ENCODE results near the gene PRR16.

The PRR16 gene

DNA sequence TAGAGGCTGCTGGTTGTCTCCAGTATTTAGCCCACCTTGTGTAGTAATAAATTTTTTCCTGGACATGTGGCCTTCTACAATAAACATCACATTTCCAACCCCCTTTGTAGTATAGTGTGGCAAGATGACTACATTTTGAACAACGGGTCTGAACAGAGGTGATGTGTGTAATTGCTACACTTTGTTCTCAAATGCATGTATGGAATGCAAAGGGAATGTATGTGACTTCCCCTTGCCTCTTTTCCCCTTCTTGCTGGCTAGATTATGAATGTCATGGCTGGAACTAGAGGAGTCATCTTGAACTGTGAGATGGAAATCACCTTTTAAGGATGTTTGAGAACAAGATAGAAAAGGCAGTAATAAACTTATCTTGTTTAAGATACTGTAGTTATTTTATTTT lies 54.5 kb downstream of the PRR16 start:
- no peak for DNase-seq

DNA sequence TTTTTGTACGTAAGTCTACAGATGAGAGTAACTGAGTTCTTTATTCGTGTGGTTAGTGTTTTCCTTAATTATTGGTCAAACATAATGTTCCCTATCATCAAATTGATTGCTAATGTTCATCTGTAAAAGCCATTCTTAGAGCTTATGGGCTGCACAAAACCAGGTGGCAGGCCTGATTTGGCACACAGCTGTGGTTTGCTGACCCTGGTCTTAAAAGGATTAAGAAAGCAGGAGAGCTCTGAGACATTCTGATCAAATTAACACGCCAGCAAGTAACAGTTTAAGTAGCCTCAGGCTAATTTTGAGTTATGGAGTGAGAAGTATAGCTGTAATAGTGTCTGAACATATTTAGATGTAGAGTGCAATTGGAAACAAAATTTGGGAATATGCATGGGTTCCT lies 63.2 kb downstream of the PRR16 start:
- DNase-seq, result no peak

DNA sequence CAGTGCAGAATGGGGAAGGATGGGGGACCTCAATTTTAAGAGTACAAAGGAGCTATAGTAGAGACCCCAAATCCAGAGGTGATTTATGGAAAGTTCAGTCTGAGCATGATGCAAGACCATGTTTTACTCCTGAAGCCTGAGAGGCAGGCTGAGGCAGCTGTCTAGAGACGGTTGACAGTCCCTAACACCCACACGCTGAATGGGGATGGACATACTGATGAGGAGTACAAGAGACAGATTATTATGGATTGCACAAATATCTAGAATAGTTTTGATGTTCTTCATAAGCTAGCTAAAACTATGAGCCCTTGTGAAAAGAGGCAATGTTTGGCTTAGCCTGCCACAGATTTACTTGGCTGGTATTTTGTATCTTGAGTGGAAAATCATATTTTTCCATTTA lies 64.5 kb downstream of the PRR16 start:
- DNase-seq, result no peak

DNA sequence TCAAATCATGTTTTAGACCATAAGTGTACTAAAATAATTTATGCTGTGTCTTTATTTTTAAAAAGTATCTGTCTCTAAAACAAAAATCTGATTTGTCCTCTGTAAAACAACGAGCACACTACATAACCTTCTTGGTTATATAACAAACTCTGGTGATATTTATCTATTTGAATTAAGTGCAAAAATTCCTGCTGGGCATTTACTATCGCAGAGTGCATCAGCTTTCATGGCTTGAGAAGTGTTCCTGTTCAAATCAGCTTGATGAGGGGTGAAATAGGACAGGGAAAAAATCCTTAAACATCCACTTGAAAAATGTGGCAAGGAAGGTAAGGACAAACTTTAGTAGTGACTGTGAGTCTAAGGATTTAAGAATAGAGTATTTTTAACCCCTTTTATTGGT lies 65.3 kb downstream of the PRR16 start:
- DNase-seq, result no peak

DNA sequence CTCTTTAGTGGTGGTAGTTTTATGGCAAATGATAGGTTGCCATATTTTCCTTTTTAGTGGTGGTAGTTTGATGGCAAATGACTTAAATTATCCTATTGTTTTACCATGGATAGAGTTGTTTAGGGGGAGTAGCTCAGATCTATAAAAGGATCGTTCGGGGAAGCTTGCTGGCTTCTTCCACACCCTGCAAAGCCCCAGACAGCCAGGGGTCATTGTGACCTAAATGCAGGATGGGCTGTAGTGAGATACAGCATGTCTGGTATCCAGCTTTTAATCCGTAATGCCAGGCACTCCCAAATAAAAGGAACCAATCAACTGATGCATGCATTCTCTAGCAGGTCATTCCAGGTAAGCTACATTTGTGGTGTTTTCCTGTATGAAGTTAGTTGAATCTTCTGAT lies 67.1 kb downstream of the PRR16 start:
- DNase-seq, result no peak

DNA sequence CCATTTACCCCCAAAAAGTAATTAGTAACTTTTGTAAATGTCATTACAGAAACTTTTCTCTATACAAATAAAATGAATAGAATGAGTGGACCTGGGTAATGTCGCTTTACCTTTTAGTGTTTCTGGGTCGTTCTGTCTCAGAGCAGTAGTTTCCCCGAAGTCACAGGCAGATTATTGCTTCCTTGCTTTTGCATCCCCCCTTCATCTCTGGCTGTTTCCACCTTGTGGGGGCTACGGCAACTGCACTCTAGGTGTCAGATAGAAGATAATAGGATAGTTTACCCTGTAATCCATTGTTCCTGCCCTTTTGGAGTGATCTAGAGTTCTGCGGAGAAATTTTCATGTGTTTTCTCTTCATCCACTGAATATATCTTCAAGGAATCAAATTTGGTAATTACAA lies 68.7 kb downstream of the PRR16 start:
- no peak for DNase-seq

DNA sequence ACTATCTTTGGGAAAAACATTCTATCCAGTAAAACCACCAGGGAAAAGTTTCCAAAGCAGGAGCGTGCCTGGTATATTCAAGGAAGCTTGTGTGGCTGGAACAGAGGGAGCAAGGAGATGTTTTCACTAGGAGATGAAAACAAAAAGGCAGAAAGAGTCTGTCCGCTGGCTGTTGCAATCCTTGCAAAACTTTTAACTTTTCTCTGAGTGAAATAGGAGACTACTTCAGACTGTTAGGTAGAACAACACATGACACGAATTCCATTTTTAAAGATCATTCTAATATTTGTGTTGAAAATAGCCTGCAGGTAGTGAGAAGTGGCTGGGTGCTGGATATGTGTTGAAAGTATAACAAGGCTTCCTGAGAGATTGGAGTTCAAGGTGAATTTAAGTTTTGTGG lies 69.5 kb downstream of the PRR16 start:
- no peak for DNase-seq

DNA sequence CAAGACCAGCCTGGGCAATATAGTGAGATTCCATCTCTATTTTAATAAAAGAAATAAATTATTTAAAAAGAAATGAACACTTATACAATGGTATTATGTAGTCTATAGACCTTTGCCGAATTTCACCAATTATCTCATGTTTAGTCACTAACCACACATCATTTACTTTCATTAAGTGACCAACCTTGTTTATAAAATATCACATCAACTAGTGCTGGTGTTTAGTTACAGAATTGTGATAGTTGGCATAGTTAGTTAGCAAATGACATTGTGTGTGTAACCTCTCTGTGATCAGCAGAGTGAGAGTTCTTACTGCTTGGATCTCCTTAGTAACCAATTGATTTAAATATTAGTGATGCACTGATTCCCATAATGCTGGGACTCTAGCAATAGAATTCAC lies 71.8 kb downstream of the PRR16 start:
- no peak for DNase-seq

DNA sequence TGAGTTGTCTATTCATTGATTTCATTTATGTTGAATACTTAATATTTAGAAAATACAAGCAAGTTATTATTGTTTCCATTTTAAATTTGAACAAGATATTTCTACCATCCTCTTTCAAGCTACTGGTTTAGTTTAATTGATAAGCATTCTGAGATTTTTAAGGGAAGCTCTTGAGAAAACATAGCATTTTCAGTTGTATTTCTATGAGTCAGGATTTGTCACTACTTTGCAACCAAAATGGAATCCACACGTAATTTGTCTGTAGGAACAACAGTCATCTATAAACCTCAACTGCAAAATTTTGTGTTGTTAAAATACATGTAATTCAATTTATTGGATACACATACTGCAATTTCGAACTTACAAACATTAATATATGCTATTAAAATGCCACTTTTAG lies 74.0 kb downstream of the PRR16 start:
- DNase-seq, result no peak

DNA sequence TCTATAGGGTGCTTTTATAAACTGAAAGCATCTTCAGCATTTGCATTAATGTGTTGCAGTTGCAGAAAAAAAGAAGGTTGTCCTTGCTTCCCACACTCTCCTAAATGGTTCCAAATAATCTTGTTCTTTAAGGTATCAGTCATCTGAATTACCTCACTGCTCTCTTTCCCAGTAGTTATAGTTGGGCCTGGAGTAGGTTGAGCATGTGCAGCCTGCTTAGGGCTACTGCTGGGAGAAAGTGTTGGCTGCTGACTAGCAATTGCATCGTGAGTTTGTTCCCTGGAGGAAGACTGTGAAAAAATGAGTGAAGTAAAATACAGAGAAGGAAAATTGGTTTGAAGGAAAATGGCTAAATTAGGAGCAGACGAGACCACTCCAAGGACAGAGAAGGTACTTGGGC lies 74.5 kb downstream of the PRR16 start:
- no peak for DNase-seq

DNA sequence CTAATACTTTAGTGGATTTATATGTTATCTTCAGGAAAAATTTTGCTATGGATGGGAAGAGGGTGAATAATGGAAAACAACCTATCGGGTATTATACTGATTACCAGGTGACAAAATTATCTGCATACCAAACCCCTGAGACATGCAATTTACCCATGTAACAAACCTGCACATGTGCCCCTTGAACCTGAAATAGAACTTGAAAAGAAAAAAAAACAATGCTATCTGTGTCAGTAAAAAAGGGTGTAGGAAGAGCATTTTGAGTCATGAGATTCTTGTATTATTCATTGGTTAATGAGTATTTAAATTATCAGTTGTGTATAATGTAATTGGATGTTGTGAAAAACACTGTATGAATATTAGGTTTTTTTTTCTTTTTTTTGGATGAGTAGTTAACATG lies 75.4 kb downstream of the PRR16 start:
- DNase-seq, result no peak

DNA sequence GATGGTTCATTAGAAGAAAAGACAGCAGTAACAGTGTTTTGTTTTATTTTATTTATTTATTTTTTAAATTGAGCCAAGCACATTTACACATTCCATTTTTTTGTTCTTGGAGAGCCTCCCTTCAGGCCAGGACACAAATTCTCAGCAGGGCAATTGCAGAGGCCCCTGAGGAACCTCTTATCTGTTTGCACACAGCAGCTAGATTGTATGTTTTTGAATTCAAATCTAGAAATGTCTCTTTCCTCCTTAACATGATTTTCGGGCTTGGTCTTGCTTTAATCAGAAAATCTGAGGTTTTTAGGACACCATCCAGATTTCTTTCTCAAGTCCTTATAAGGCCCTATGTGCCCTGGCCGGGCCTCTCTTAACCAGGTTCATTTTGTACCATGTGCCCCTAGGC lies 76.0 kb downstream of the PRR16 start:
- no peak for DNase-seq

DNA sequence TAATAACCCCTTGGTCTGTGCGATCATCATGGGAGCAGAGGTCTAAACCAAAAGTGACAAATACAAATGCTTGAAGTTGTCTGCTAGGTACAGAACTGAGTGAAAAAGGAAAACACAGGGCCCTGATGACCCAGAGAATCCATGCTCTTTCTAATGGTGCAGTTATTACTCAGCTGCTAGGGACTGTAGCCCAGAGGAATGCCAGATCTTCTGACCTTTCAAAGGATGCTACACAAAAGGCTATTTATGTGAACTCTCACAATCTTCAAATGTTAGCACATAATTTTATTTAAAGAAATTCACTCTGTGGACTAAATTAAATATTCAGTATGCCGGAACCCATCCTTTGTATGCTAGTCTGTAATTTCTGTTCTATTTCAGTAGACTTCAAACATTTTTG lies 79.9 kb downstream of the PRR16 start:
- DNase-seq, result no peak

DNA sequence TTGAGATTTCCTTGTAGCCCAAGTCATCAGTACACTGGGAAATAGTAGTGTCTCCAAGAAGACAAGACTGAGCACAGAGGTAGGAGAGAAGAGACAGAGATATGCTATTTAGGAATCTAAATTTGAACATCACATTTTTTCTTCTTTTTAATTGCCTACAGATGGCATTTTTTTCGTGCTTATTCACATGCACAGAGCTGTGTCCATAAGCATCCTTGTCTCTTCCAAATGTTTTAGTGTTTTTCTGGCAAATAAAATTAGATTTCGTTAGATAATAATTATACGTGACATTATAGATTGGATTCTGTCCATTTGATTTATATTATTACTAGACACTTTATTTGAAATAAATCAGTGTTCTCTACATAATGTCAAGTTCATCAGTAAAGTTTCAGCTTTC lies 80.9 kb downstream of the PRR16 start:
- no peak for DNase-seq

DNA sequence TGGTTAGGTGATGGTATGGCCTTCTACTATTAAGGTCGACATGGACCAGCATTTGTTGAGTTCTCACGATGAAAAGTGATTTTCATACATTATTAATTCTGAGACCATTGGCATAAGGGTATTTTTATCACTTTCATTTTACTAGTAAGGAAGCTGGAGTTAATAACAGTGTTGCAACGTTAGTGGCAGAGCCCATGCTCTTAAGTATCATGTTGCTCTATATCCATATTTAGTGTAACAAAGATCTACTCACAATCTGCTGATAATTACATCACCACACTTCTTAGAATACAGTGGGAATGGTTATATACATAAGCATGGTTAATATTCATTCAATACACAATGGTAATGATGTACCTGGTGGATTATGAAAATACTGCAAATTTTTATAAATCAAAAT lies 81.9 kb downstream of the PRR16 start:
- no peak for DNase-seq

DNA sequence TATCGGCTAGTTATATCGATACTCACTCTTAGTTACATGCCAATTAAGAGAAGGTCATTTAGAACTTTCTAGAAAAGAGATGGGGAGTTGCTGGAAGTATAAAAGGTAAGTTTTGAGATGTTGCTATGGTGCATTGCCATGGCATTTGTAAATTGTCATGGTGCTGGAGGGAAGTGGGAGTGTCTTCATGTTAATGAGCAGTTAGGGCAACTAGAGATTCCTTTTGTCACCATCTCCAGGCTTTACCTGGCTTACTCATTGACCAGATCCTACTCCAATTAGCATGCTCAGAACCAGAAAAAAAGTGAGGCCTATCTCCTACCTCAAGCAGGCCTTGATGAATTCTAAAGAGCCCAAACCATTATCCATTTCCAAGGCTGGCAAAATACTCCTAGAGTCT lies 82.8 kb downstream of the PRR16 start:
- no peak for DNase-seq

DNA sequence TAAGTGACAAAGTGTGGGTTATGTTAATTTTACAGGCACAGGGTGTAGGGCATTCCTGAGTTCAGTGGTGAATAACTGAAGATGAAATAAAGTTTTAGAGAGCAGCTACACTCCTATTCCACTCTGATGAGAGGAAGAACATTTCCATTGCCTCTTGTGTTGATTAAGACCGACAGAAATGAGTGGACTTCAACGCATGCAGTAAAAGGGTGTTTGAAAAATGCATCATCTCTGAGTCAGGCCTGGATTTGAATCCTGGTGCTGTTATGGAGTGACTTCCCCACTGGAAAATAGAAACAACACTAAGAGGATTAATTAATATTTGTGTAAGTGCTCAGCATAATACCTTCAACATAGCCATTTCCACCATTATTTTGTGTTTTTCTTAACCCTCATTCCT lies 86.3 kb downstream of the PRR16 start:
- DNase-seq, result no peak

DNA sequence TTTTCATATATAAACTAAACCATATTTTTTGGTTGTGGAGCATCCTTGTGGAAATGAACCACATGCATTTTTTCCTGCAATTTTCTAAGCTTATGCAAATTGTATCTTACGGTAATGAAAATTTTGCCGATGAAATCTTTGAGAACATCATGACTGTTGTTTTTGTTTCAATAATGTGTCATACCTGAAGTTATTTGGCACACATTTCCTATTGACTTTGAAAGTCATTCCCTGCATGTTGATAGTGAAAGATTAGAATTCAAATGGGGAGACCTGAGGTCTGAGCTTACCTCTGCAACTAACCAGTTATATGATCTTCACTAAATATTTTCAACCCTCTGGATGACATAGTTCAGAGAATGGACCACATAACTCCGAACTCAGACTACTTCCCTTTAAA lies 88.5 kb downstream of the PRR16 start:
- DNase-seq, result no peak

DNA sequence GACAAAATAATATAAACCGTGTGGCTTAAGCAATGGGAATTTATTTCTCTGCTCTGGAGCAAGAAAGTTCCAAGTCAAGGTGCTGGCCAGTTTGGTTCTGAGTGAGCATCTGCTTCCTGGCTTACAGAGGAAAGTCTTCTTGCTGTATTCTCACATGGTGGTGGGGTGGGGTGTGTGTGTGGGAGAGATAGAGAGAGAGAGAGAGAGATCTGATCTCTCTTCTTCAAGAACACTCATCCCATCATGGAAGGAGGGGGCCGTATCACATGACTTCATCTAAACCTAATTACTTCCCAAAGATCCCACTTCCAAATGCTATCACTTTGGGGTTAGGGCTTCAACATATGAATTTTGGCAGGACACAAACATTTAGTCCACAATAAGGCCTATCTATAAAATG lies 91.2 kb downstream of the PRR16 start:
- no peak for DNase-seq

DNA sequence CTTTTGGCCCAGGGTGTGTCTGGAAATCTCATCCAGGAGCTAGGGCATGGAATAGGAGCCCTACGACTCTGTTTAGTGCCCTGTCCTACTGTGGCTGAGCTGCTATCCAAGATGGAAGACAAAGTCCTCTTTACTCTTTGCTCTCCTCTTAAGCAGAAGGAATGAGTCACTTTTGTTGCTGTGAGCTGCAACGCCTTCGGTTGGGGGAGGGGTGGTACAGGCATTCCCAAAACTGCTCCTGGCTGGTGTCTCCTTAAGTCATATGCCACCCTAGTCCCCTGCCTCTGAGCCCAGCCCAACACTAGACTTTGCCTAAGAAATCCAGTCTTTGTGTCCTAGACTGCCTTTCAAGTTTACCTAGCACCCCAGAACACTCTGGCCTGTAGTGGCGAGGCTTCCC lies 99.9 kb downstream of the PRR16 start:
- DNase-seq, result no peak

DNA sequence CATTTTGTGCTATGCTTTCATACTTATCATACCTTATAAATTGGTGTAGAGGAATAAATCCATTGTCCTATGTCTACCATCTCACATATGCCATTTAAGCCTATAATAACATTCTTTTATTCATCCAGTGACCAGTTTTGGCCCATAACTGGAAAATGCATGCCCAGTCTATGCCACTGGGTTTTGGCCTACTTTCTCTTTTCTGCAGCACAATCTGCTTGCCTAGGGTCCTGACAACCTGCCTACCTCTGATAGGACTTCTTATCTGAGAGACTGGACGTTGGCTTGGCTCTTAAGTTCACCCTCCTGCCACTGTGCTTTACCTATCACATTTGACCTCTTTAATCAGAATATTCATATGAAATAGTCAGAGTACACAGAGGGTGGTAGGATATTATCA lies 103.0 kb downstream of the PRR16 start:
- DNase-seq, result no peak

DNA sequence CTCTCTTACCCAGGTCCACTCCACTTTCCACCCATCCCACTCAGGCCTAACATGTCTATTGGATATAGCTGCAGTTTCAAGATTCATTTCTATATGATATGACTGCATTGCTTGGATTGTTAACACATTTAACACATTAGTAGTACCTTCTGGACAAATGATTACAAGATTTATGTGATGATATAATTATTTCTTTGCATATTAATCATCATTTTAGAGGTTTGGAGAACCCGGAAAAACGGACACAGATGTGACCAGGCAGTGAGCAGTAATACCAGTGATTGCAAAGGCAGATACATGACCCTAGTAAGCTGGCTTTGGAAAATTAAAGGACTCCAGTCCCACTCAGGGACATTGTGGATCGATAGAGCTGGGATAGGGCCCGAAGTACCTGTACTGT lies 103.8 kb downstream of the PRR16 start:
- DNase-seq, result no peak

DNA sequence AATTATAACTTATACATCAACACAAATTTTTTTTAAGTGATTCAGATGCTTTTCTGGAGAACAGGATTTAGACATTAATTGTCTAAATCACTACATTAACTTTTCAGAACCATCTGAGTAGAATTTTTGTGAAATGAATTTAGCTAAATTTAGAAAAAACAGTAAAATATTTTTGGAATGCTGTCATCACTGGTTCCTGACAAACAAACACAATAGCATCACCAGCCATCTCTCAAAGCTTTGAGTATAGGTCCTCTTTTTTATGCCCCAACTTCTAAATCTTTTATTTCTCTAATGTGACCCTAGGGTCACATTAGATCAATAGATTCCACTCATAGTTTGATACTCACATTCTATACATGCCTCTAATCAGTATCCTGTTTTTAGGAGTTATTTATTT lies 104.6 kb downstream of the PRR16 start:
- no peak for DNase-seq

DNA sequence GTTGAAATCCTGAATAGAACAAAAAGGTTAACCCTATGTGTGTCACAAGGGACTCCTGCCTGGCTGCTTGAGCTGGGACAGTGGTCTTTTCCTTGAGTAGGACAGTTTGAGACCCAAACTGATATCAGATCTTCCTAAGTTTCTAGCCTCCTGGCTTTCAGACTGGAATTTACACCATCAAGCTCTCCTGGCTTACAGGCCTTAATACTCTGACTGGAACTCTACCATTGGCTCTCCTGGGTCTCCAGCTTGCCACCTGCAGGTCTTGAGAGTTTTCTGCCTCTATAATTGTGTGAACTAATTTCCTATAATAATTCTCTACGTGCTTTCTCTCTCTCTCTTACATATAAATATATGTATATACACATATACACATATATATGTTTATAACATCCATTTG lies 112.5 kb downstream of the PRR16 start:
- no peak for DNase-seq

DNA sequence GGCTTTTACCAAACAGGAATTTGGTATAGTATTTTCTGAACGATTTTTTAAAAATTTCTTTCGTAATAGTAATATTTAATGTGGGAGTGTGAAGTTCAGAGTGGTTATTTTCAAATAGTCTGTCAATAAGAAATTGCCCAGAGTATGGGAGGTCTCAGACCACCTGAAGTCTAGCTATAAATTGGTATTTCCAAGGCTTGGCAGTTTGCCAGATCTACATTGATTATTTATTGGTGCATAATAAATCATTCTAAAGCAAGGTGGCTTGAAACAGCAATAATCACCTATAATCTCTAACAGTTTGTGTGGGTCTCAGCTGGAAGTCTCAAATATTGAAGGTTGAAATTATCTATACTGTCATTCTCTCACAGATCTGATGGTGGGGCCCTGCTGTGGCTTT lies 118.5 kb downstream of the PRR16 start:
- no peak for DNase-seq

DNA sequence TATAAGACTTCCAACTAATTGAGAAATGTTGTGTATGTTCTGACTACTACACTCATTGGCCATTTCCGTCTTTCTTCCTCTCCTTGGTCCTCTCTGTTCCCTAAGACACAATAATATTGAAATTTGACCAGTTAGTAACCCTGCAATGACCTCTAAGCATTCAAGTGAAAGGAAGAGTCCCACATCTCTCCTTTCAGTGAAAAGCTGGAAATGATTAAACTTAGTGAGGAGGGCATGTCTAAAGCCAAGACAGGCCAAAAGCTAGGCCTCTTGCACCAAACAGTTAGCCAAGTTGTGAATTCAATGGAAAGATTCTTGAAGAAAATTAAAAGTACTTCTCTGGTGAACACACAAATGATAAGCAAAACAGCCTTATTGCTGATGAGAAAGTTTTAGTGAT lies 122.5 kb downstream of the PRR16 start:
- no peak for DNase-seq

DNA sequence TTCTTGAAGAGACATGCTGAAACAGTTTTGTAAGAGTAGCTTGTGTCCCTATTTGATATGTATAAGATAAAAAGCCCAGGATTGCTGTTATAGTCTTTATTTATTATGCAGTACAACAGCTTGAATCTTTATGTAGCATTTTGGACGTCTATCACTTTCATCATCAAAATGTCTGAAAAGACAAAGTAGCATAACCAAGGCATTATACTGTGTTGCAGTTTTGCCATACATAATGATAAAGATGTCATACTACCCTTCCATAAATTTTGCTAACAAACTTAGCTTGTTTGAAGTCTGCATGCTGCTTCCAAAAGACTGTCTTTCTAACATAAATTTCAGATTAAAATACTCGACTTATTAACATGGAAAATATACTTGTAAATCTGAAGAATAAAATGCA lies 127.8 kb downstream of the PRR16 start:
- no peak for DNase-seq
